IPS-15b (cell line): ENCODE measurements around the gene TCTN2.

Source experiments
- H3K27me3 ChIP-seq: one replicate; pipeline ENCODE4 v1.6.1; 2013; ENCODE audit warnings: low read length; ENCODE audit not compliant: control insufficient read depth, insufficient read depth
- H3K36me3 ChIP-seq: one replicate; pipeline ENCODE4 v1.6.1; 2013; ENCODE audit warnings: low read length; ENCODE audit not compliant: control insufficient read depth, insufficient read depth
- H3K4me1 ChIP-seq: one replicate; pipeline ENCODE4 v1.6.1; 2013; ENCODE audit warnings: mild to moderate bottlenecking, low read length; ENCODE audit not compliant: control insufficient read depth, insufficient read depth
- H3K4me3 ChIP-seq: one replicate; pipeline ENCODE4 v1.5.1; 2013; ENCODE audit warnings: low read depth, low read length
- H3K9ac ChIP-seq: one replicate; pipeline ENCODE4 v1.6.1; 2013; ENCODE audit warnings: low read depth, mild to moderate bottlenecking, low read length
- H3K9me3 ChIP-seq: one replicate; pipeline ENCODE4 v1.6.1; 2013; ENCODE audit warnings: mild to moderate bottlenecking, low read length; ENCODE audit not compliant: control insufficient read depth, insufficient read depth

TCTN2 gene

GRCh38 chr12:123657211-123657610 is 13.7 kb upstream of the TCTN2 start:
- Histone ChIP-seq H3K9ac (no peak overlapping the region), H3K27me3 (no peaks in the 10 kb centered on the region), H3K4me3 (no peak overlapping the region), H3K4me1 (no peaks in the 10 kb centered on the region), H3K36me3 (peaks cover 10% of the 10 kb centered on the region), H3K9me3 (no peaks in the 10 kb centered on the region)

GRCh38 chr12:123659996-123660727 is 10.8 kb upstream of the TCTN2 start:
- Histone ChIP-seq H3K36me3 (peaks cover 10% of the 10 kb centered on the region), H3K27me3 (no peaks in the 10 kb centered on the region), H3K4me1 (no peaks in the 10 kb centered on the region), H3K9me3 (no peaks in the 10 kb centered on the region), H3K9ac (no peak overlapping the region), H3K4me3 (no peak overlapping the region)

- Histone ChIP-seq H3K4me1 (no peaks in the 10 kb centered on the region), H3K4me3 (no peak overlapping the region), H3K9ac (no peak overlapping the region), H3K27me3 (no peaks in the 10 kb centered on the region), H3K9me3 (no peaks in the 10 kb centered on the region), H3K36me3 (no peaks in the 10 kb centered on the region)
Observed at GRCh38 chr12:123667771-123668170, 3.1 kb upstream of the TCTN2 start.

- Histone ChIP-seq H3K9ac (no peak overlapping the region), H3K9me3 (no peaks in the 10 kb centered on the region), H3K4me1 (no peaks in the 10 kb centered on the region), H3K36me3 (no peaks in the 10 kb centered on the region), H3K27me3 (no peaks in the 10 kb centered on the region), H3K4me3 (peak overlapping the region; percentile 87)
Observed at GRCh38 chr12:123671876-123672275, 963 bp downstream of the TCTN2 start.

GRCh38 chr12:123675436-123675835 is 4.5 kb downstream of the TCTN2 start:
- no peaks in the 10 kb centered on the region for H3K27me3 ChIP-seq
- no peak overlapping the region for H3K4me3 ChIP-seq
- H3K9me3 ChIP-seq = no peaks in the 10 kb centered on the region
- H3K36me3 ChIP-seq = no peaks in the 10 kb centered on the region
- no peaks in the 10 kb centered on the region for H3K4me1 ChIP-seq
- H3K9ac ChIP-seq = no peak overlapping the region

- no peaks in the 10 kb centered on the region for H3K27me3 ChIP-seq
- H3K4me1 ChIP-seq = no peaks in the 10 kb centered on the region
- H3K9ac ChIP-seq = no peak overlapping the region
- H3K4me3 ChIP-seq = no peak overlapping the region
- no peaks in the 10 kb centered on the region for H3K9me3 ChIP-seq
- H3K36me3 ChIP-seq = no peaks in the 10 kb centered on the region
Observed at GRCh38 chr12:123676616-123677320, 5.9 kb downstream of the TCTN2 start.

GRCh38 chr12:123678981-123679380 is 8.1 kb downstream of the TCTN2 start:
- Histone ChIP-seq H3K4me1 (no peaks in the 10 kb centered on the region), H3K4me3 (no peak overlapping the region), H3K36me3 (no peaks in the 10 kb centered on the region), H3K9ac (no peak overlapping the region), H3K27me3 (no peaks in the 10 kb centered on the region), H3K9me3 (no peaks in the 10 kb centered on the region)

GRCh38 chr12:123681605-123682004 is 10.7 kb downstream of the TCTN2 start:
- Histone ChIP-seq H3K4me3 (no peak overlapping the region), H3K9ac (no peak overlapping the region), H3K36me3 (no peaks in the 10 kb centered on the region), H3K27me3 (no peaks in the 10 kb centered on the region), H3K4me1 (no peaks in the 10 kb centered on the region), H3K9me3 (no peaks in the 10 kb centered on the region)

- H3K9me3 ChIP-seq = no peaks in the 10 kb centered on the region
- H3K27me3 ChIP-seq = no peaks in the 10 kb centered on the region
- no peak overlapping the region for H3K9ac ChIP-seq
- H3K36me3 ChIP-seq = no peaks in the 10 kb centered on the region
- no peaks in the 10 kb centered on the region for H3K4me1 ChIP-seq
- no peak overlapping the region for H3K4me3 ChIP-seq
Observed at GRCh38 chr12:123683964-123684363, 13.1 kb downstream of the TCTN2 start.

GRCh38 chr12:123686636-123687190 is 15.8 kb downstream of the TCTN2 start:
- Histone ChIP-seq H3K4me3 (no peak overlapping the region), H3K9me3 (no peaks in the 10 kb centered on the region), H3K27me3 (no peaks in the 10 kb centered on the region), H3K4me1 (no peaks in the 10 kb centered on the region), H3K36me3 (peaks cover 5% of the 10 kb centered on the region), H3K9ac (no peak overlapping the region)

GRCh38 chr12:123690191-123690840 is 19.4 kb downstream of the TCTN2 start:
- H3K4me1 ChIP-seq = no peaks in the 10 kb centered on the region
- H3K27me3 ChIP-seq = no peaks in the 10 kb centered on the region
- H3K9me3 ChIP-seq = no peaks in the 10 kb centered on the region
- H3K36me3 ChIP-seq = peaks cover 5% of the 10 kb centered on the region
- H3K4me3 ChIP-seq = no peak overlapping the region
- no peak overlapping the region for H3K9ac ChIP-seq
